ENCODE measurements around the gene KMT2E.

GRCh38 chr7:104993217-104993862, 20.7 kb upstream of the KMT2E start:
- TF ChIP-seq EZH2 (IDR thresholded peaks at IDR 0.05; ENCODE audit: insufficient read depth, poor library complexity, severe bottlenecking) (no peak), EZH2phosphoT487 (IDR thresholded peaks at IDR 0.05; ENCODE audit: insufficient read depth, low read depth) (no peak)

Measured in GM23248 (cell line).